WTC11 (cell line): ENCODE results near the gene TNFRSF19. TPM values are rescaled to one million over a fixed set of nuclear protein-coding genes. Genes with fewer than 3 reads are reported as not detected.

Source experiments
- ATAC-seq: fragments of 200-7000 bp; cut with Tn5 transposase; 2 replicates; pipeline ENCODE4 v1.10.0; 2021; ENCODE audit warnings: mild to moderate bottlenecking, moderate library complexity
- CTCF ChIA-PET: fragments of 300-600 bp; sonication (Branson Sonifier 250); formaldehyde crosslinking; loops from one replicate; lab custom pipeline; 2021; ENCODE audit warnings: antibody characterized with exemption; lab: Charles Lee
- POLR2A ChIA-PET: fragments of 350-600 bp; sonication (Branson Sonifier 250); formaldehyde crosslinking; loops from one replicate; lab custom pipeline; 2021; ENCODE audit warnings: antibody characterized with exemption; lab: Charles Lee
- DNase-seq: peaks from one replicate; pipeline ENCODE4 v3.0.0; 2021; ENCODE audit warnings: low spot score
- H3K27ac Mint-ChIP-seq: 2 replicates; pipeline ENCODE4 v1.8.0; 2021; ENCODE audit warnings: mixed read lengths
- H3K27me3 Mint-ChIP-seq: 2 replicates; pipeline ENCODE4 v1.8.0; 2021; ENCODE audit warnings: low read depth, mild to moderate bottlenecking, moderate library complexity, mixed read lengths
- H3K36me3 Mint-ChIP-seq: 2 replicates; pipeline ENCODE4 v1.8.0; 2021; ENCODE audit warnings: mixed read lengths
- H3K4me1 Mint-ChIP-seq: 2 replicates; pipeline ENCODE4 v1.8.0; 2022; ENCODE audit warnings: mixed read lengths
- H3K4me3 Mint-ChIP-seq: 2 replicates; pipeline ENCODE4 v1.8.0; 2021; ENCODE audit warnings: mild to moderate bottlenecking, moderate library complexity, mixed read lengths
- H3K9me3 Mint-ChIP-seq: 2 replicates; pipeline ENCODE4 v1.8.0; 2021; ENCODE audit warnings: mixed read lengths
- ATF2 ChIP-seq: sonication (generic); formaldehyde crosslinking; IDR thresholded peaks from 2 replicates; pipeline ENCODE4 v1.8.1; 2022; ENCODE audit warnings: low read depth, missing genetic modification reagents, borderline replicate concordance
- CDX4 ChIP-seq: fragments of 250-450 bp; sonication (Bioruptor Pico); IDR thresholded peaks from 2 replicates; pipeline ENCODE4 v1.9.0; 2021; ENCODE audit warnings: moderate library complexity, mild to moderate bottlenecking, inconsistent platforms, borderline replicate concordance
- E2F1 ChIP-seq: sonication (generic); formaldehyde crosslinking; IDR thresholded peaks from 2 replicates; pipeline ENCODE4 v1.8.0; 2022; ENCODE audit warnings: mild to moderate bottlenecking, missing genetic modification reagents
- EMX1 ChIP-seq: fragments of 250-450 bp; sonication (Bioruptor Pico); IDR thresholded peaks from 2 replicates; pipeline ENCODE4 v1.8.0; 2021; ENCODE audit warnings: mild to moderate bottlenecking
- ERG ChIP-seq: fragments of 250-450 bp; sonication (Bioruptor Pico); IDR thresholded peaks from 2 replicates; pipeline ENCODE4 v1.8.0; 2021; ENCODE audit warnings: mild to moderate bottlenecking
- FOXP1 ChIP-seq: sonication (generic); formaldehyde crosslinking; IDR thresholded peaks from 2 replicates; pipeline ENCODE4 v1.8.0; 2022; ENCODE audit warnings: missing genetic modification reagents, mild to moderate bottlenecking, moderate library complexity, borderline replicate concordance
- HMGA2 ChIP-seq: fragments of 250-450 bp; sonication (Bioruptor Pico); IDR thresholded peaks from 2 replicates; pipeline ENCODE4 v1.4.0; 2021; ENCODE audit warnings: mild to moderate bottlenecking, moderate library complexity
- HMGXB4 ChIP-seq: sonication (generic); formaldehyde crosslinking; IDR thresholded peaks from 2 replicates; pipeline ENCODE4 v1.8.1; 2023; ENCODE audit warnings: mild to moderate bottlenecking, moderate library complexity, missing genetic modification reagents
- IRF1 ChIP-seq: sonication (generic); formaldehyde crosslinking; IDR thresholded peaks from 2 replicates; pipeline ENCODE4 v1.8.0; 2023; ENCODE audit warnings: missing genetic modification reagents
- MXD4 ChIP-seq: fragments of 250-450 bp; sonication (Bioruptor Pico); IDR thresholded peaks from 2 replicates; pipeline ENCODE4 v1.8.0; 2021; ENCODE audit warnings: mild to moderate bottlenecking, moderate library complexity, borderline replicate concordance
- NFYB ChIP-seq: sonication (generic); formaldehyde crosslinking; conservative IDR thresholded peaks from 2 replicates; pipeline ENCODE4 v1.8.0; 2022; ENCODE audit warnings: low read depth, missing genetic modification reagents
- TEAD4 ChIP-seq: sonication (generic); formaldehyde crosslinking; IDR thresholded peaks from 2 replicates; pipeline ENCODE4 v1.8.0; 2022; ENCODE audit warnings: mild to moderate bottlenecking, missing genetic modification reagents
- ZBTB43 ChIP-seq: sonication (generic); formaldehyde crosslinking; IDR thresholded peaks from 2 replicates; pipeline ENCODE4 v1.8.1; 2023; ENCODE audit warnings: mild to moderate bottlenecking, missing genetic modification reagents
- ZNF121 ChIP-seq: sonication (generic); formaldehyde crosslinking; IDR thresholded peaks from 2 replicates; pipeline ENCODE4 v1.8.0; 2023; ENCODE audit warnings: missing genetic modification reagents
- ZNF138 ChIP-seq: sonication (generic); formaldehyde crosslinking; conservative IDR thresholded peaks from 2 replicates; pipeline ENCODE4 v1.8.1; 2022; ENCODE audit warnings: mild to moderate bottlenecking, moderate library complexity, missing genetic modification reagents
- ZNF423 ChIP-seq: fragments of 250-450 bp; sonication (Bioruptor Pico); IDR thresholded peaks from 2 replicates; pipeline ENCODE4 v2.1.2; 2022; ENCODE audit warnings: mild to moderate bottlenecking, moderate library complexity
- ZNF512 ChIP-seq: sonication (generic); formaldehyde crosslinking; IDR thresholded peaks from 2 replicates; pipeline ENCODE4 v1.8.1; 2022; ENCODE audit warnings: missing genetic modification reagents, borderline replicate concordance
- total RNA-seq: library from RNA; stranded (reverse); gene quantifications from 3 replicates; pipeline ENCODE4 v1.2.3, GENCODE V29; 2021

The TNFRSF19 gene
- total RNA-seq, 1 experiment from 2014 or later, result 0.20 TPM

- Mint-ChIP-seq H3K27me3 (peaks cover 3% of the 10 kb centered on the region; the same call in 1 of the 2 replicates), H3K9me3 (peaks cover 29% of the 10 kb centered on the region), H3K36me3 (peaks cover 18% of the 10 kb centered on the region), H3K4me3 (no peak overlapping the region), H3K27ac (no peak overlapping the region), H3K4me1 (no peaks in the 10 kb centered on the region)
- TF ChIP-seq HMGXB4 (CRISPR knock-in tag), result no peak
- POLR2A ChIA-PET, result no interaction called here
- ATAC-seq, result no peak
- DNase-seq, result no peak
- CTCF ChIA-PET, result interaction anchor here (0.6 to 1.9 kb wide), 14 partner anchors 10 to 249 kb away, joined by 3 to 9 read pairs (median 4); partner anchors contain the start of gene MIPEP
These were observed 146.2 kb downstream of the TNFRSF19 start for GRCh38 chr13:23716401-23716800.

GRCh38 chr13:23718996-23719395 is 148.8 kb downstream of the TNFRSF19 start:
- peaks cover 6% of the 10 kb centered on the region for H3K4me1 Mint-ChIP-seq
- ChIA-PET CTCF (interaction anchor here (0.9 to 1.4 kb wide), 2 partner anchors 20 to 122 kb away, joined by 3 to 4 read pairs; no protein-coding TSS in a partner anchor), POLR2A (no interaction called here)
- H3K36me3 Mint-ChIP-seq, result peaks cover 2% of the 10 kb centered on the region; the same call in 1 of the 2 replicates
- DNase-seq (no peak), ATAC-seq (no peak)
- no peak for TF ChIP-seq ZNF138 (CRISPR knock-in tag)
- TF ChIP-seq HMGXB4 (CRISPR knock-in tag), result no peak
- TF ChIP-seq E2F1 (CRISPR knock-in tag), result no peak
- TF ChIP-seq TEAD4, result no peak
- H3K9me3 Mint-ChIP-seq, result peaks cover 10% of the 10 kb centered on the region
- H3K4me3 Mint-ChIP-seq, result no peak overlapping the region
- H3K27ac Mint-ChIP-seq, result no peak overlapping the region
- no peaks in the 10 kb centered on the region for H3K27me3 Mint-ChIP-seq

- H3K36me3 Mint-ChIP-seq, result no peaks in the 10 kb centered on the region; the same call in 1 of the 2 replicates
- H3K9me3 Mint-ChIP-seq, result peaks cover 6% of the 10 kb centered on the region; the same call in 1 of the 2 replicates
- no peaks in the 10 kb centered on the region for H3K27me3 Mint-ChIP-seq
- H3K27ac Mint-ChIP-seq, result no peak overlapping the region
- no peak for ATAC-seq
- POLR2A ChIA-PET, result no interaction called here
- CTCF ChIA-PET, result interaction anchor here (1.0 to 3.9 kb wide), 2 partner anchors 19 to 55 kb away, joined by 3 to 22 read pairs; no protein-coding TSS in a partner anchor
- H3K4me1 Mint-ChIP-seq, result peaks cover 18% of the 10 kb centered on the region
- DNase-seq, result no peak
- H3K4me3 Mint-ChIP-seq, result no peak overlapping the region
- TF ChIP-seq ZNF121 (CRISPR knock-in tag) (no peak), MXD4 (CRISPR knock-in tag) (no peak), IRF1 (CRISPR knock-in tag) (no peak), ATF2 (CRISPR knock-in tag) (no peak), ZNF512 (no peak), NFYB (CRISPR knock-in tag) (no peak), ZBTB43 (CRISPR knock-in tag) (no peak), HMGA2 (CRISPR knock-in tag) (no peak), ZNF423 (CRISPR knock-in tag) (no peak), ERG (CRISPR knock-in tag) (no peak), EMX1 (CRISPR knock-in tag) (no peak), CDX4 (CRISPR knock-in tag) (no peak), FOXP1 (CRISPR knock-in tag) (no peak)
These were observed 152.7 kb downstream of the TNFRSF19 start for GRCh38 chr13:23722726-23723453.
